NCI-H748 (cell line): Measurements from ENCODE around the gene NDUFB2.
"Not testable (repeated sequence)": the region's sequence is repeated elsewhere in the genome, so short reads cannot be mapped to it uniquely, and the experiment has no call there.

Source experiments
- DNase-seq: peaks from one replicate; lab custom pipeline; 2025; ENCODE audit not compliant: unreplicated experiment; lab: John Stamatoyannopoulos, UW

NDUFB2 gene

DNA sequence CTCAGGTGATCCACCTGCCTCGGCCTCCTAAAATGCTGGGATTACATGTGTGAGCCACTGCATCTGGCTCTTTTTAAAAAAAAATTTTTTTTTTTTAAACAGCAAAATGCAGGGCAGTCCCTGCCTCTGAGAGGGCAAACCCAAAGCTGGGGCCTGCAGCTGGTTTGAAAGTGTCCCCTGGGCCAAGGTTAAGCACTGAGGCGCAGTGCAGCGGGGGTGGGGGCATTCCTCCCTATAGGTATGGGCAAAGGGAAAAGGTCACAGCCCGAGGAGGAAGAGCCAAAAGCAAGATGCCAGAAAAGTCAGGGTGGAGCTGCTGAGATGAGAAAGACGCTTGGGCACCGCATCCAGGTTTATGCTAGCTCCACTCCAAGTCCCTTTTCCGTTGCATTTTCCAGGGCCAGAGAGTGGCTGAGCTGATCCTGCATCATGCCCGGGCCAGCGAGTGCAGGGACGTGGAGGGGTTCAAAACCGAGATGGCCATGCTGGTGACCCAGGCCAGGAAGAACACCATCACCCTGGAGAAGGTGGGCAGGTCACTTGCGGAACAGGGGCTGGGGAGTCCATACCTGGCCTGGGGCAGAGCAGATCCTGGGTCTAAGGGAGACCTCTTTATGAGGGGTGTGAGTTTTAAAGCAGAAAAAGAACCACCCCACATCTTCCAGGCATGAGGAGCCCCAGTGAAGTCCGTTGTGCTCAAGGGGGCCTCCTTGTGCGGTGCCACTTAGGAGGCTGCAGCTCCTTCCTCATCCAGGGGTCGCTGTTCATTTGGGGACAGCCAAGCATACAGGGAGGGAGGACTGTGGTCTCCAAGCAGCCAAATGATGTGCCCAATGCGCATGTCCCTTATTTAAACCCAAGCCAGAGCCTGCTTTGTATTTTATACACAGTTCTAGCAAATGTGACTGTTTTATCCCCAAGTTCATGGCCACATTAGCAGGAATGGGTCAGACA, 7.0 kb upstream of the NDUFB2 start:
- DNase-seq, result no peak

- DNase-seq, result no peak
Measured at GRCh38 chr7:140691376-140692045, 5.0 kb upstream of the NDUFB2 start.

DNA sequence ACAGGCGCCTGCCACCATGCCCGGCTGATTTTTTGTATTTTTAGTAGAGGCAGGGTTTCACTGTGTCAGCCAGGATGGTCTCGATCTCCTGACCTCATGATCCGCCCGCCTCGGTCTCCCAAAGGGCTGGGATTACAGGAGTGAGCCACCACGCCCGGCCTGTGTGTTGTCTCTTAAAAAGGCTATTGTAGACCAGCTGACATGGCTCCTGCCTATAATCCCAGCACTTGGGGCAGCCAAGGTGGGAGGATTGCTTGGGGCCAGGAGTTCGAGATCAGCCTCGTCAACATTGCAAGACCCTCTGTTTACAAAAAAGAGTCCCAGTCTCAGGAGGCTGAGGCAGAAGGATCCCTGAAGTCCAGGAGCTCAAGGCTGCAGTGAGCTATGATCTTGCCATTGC, 2.7 kb upstream of the NDUFB2 start:
- DNase-seq, result not testable (repeated sequence)

DNA sequence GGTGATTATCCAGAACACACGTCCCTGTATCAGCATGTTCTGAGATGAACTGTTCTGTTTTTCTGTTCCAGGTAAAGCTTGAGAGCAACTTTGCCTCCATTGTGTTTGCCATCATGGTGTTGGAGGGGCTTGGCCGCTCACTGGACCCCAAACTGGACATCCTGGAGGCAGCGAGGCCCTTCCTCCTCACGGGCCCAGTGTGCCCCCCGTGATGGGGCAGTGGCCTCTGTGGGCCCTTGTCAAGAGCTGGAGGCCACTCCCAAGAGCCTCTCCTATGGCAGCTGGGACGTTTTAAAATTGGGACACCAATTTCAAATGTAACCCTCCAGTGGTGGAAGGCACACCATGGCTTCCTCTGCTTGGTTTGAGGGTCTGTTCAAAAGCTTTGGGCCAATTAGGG, 1.9 kb upstream of the NDUFB2 start:
- no peak for DNase-seq

DNA sequence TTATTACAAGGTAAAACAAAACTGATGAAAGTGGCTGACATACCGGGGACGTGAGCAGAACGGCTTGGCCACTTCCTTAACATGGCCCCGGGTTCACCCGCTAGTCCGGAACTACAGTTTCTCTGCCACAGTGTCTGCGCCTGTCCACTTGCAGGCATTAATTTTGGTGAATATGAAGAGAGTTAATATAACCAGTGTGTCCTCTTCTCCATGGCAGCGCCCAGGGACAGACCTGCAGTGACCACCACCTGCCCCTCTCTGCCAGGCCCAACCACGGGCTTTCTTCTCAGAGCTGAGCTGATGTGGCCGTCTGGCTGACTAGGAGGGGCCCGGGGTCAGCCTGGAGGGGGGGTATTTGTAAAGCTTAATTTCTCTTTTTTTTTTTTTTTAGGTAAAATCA, 1.1 kb upstream of the NDUFB2 start:
- DNase-seq, result no peak

GRCh38 chr7:140696024-140696679, 356 bp upstream of the NDUFB2 start:
- peak; percentile 96 for DNase-seq

- DNase-seq, result no peak
Measured at GRCh38 chr7:140697447-140698143, 1.1 kb downstream of the NDUFB2 start.

- no peak for DNase-seq
Measured at GRCh38 chr7:140698477-140698876, 2.0 kb downstream of the NDUFB2 start.

GRCh38 chr7:140702774-140703173, 6.3 kb downstream of the NDUFB2 start:
- DNase-seq, result no peak

DNA sequence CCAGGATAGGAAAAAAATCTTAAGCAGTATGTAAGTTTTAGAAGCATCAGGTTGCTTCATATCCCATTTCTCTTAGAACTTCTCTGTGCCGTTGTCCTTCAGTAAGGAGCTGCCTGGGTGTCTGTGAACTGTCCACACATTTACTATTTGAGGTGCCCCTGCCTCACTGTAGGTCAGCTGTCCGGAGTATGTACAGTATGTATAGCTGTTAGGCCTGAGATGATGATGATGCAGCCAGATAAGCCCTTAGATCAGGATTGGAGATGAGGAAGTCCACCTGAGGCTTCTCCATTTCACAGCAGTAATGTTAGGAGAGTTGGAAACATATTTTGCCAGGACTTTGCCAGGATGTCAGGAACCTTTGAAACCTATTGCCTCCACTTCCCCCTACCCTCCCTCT, 7.7 kb downstream of the NDUFB2 start:
- no peak for DNase-seq

DNA sequence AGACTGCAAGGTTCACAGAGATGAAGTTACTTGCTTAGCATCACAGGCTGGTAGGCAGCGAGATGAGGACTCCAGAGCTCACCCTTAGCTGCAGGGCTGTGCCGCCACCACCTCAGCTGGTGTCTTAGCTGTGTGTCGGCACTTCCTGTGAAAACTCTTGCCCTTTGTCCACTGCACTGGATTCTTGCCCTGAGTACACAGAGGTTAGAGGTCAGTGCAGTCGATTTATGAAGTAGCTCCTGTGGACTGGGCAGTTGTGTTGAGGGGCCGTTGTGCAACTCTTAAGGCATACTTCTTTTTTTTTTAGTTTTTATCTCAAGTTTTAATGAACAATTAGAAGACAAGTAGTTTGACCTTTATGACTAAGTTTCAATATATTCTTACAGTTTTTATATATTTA, 10.6 kb downstream of the NDUFB2 start:
- DNase-seq, result no peak

DNA sequence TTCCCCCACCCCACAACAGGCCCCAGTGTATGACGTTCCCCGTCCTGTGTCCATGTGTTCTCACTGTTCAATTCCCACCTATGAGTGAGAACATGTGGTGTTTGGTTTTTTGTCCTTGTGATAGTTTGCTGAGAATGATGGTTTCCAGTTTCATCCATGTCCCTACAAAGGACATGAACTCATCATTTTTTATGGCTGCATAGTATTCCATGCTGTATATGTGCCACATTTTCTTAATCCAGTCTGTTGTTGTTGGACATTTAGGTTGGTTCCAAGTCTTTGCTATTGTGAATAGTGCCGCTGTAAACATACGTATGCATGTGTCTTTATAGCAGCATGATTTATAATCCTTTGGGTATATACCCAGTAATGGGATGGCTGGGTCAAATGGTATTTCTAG, 12.3 kb downstream of the NDUFB2 start:
- not testable (repeated sequence) for DNase-seq

GRCh38 chr7:140712392-140712791, 15.9 kb downstream of the NDUFB2 start:
- not testable (repeated sequence) for DNase-seq

- no peak for DNase-seq
Measured at GRCh38 chr7:140714331-140715040, 18.0 kb downstream of the NDUFB2 start.

- DNase-seq, result no peak
Measured at GRCh38 chr7:140719721-140720120, 23.2 kb downstream of the NDUFB2 start.

DNA sequence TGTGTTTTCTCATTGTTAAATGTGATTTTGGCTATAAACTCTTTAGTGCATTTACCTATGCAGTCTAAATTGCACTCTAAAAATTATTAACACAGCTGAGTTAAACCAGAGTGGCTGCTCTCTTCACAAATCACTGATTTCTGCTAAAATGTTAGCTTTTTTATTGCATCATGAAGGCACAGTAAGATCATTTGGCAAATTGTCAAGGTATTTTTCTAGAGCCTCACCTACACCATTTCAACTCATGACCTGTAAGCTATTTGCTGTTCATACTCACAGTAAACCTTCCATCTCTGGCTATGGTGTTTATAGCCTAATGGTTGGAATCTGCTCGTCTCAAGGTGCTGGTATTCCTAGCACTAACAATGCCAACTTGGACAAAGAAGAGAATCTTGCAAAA, 25.7 kb downstream of the NDUFB2 start:
- no peak for DNase-seq

- DNase-seq, result no peak
Measured at GRCh38 chr7:140723006-140723405, 26.5 kb downstream of the NDUFB2 start.

DNA sequence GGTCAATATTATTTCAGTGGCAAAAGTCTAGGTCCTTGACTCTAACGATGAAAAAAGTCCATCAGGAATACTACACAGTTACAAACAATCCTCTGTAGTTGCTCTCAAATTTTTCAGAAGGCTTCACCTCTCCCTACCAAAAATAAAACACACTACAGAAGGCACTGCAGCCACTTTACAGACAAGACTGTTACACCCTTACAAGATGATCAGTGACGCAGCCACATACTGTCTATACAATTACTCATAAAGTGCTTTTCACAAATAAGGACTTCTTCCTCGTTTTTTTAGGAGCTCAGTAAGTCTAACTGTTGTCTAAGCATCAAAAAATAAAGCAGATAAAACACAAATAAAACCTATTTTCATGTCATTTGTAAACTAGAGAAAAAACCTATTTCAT, 27.1 kb downstream of the NDUFB2 start:
- DNase-seq, result no peak

- DNase-seq, result no peak
Measured at GRCh38 chr7:140724706-140725105, 28.2 kb downstream of the NDUFB2 start.

DNA sequence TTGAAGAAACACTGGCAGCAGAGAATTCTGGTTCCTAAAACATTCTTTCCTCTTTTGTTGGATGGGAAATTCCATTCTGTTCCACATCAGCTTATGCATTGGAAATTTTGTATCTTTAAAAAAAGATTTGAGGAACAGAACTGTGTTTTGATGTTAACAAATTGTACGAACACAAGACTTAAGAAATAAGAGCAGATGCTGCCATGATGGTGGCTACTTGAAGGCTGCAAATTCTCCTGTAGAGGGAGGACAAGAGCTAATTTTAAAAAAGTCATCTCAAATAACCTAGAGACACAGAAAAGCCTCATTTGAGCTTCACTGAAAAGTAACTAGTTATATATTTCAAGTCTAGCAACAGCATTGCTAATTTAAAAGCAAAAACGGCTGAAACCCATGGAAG, 29.8 kb downstream of the NDUFB2 start:
- DNase-seq, result peak; percentile 6

DNA sequence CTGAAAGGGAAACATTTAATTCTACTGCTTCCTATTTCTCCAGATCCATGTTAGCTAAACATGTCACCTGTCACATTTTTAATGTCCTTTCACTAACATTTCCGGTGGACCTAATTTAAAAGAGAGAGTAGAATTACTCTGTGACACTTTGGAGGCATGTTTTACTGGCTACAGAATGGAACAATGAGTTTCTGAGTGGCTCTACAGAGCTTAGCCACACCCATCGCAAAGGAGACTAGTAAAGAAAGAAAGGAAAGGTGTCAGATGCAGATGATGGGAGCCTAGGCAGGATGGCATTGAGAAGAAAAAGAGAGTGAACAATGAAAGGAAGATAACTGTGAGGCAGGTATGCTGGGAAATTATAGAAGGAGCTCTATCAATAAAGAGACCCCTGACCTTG, 35.9 kb downstream of the NDUFB2 start:
- DNase-seq, result peak; percentile 76
